ENCODE measurements around the gene MCL1.

MCL1 gene

DNA sequence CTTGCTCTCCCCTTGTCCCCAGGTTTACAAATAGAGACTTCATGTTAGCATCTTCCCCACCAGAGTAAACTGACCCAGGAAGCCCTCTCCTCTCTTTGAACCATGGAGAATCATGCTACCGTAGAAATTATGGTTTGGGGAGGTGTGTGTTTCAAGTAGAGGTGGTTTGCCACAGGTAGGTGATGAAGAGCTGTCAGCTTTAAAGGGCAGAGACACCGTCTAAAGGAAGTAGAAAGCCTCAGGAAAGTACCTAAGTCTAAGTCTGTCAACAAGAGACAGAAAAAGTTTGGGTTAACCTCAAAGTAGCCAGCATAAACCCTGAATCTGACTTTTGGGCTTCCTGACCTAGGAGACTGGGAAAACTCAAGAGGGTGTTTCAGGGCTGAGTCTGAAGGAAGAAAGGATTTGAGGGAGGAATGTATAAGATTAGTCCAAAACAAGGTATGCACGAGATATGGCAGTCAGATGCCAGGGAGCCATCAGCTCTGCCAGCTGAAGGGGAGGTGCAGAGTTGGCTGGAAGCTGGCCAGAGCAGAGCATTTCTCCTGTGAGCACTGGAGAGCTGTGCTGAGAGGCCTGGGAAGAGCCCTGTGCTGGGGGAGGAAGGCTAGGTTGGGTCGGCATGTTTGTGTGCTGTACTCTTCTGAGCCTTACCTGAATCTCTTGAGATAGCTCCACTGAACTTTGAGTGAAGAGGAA is 15.9 kb downstream of the MCL1 start:
- no peaks in the 10 kb centered on the region for H3K27me3 ChIP-seq (ENCODE audit: control insufficient read depth in 1 of 2, insufficient read depth in 2 of 2, low read length in 2 of 2)
- H3K9ac ChIP-seq (ENCODE audit: low read depth in 1 of 2, low read length in 2 of 2): peak overlapping the region; percentile 96 to 98
- H3K36me3 ChIP-seq (ENCODE audit: control insufficient read depth in 1 of 2, insufficient read depth in 2 of 2, low read length in 2 of 2): no peaks in the 10 kb centered on the region
- peak overlapping the region; percentile 100 for H3K27ac ChIP-seq (ENCODE audit: low read depth, low read length)
- H3K4me1 ChIP-seq (ENCODE audit: control insufficient read depth in 1 of 2, insufficient read depth in 2 of 2, low read length in 2 of 2): peaks cover 64 to 86% of the 10 kb centered on the region in 2 donors
- no peaks in the 10 kb centered on the region for H3K9me3 ChIP-seq (ENCODE audit: control insufficient read depth in 1 of 2, low read length in 2 of 2)
- H3K4me3 ChIP-seq (ENCODE audit: low read depth in 1 of 2, low read length in 2 of 2): peak overlapping the region; percentile 75 to 80

DNA sequence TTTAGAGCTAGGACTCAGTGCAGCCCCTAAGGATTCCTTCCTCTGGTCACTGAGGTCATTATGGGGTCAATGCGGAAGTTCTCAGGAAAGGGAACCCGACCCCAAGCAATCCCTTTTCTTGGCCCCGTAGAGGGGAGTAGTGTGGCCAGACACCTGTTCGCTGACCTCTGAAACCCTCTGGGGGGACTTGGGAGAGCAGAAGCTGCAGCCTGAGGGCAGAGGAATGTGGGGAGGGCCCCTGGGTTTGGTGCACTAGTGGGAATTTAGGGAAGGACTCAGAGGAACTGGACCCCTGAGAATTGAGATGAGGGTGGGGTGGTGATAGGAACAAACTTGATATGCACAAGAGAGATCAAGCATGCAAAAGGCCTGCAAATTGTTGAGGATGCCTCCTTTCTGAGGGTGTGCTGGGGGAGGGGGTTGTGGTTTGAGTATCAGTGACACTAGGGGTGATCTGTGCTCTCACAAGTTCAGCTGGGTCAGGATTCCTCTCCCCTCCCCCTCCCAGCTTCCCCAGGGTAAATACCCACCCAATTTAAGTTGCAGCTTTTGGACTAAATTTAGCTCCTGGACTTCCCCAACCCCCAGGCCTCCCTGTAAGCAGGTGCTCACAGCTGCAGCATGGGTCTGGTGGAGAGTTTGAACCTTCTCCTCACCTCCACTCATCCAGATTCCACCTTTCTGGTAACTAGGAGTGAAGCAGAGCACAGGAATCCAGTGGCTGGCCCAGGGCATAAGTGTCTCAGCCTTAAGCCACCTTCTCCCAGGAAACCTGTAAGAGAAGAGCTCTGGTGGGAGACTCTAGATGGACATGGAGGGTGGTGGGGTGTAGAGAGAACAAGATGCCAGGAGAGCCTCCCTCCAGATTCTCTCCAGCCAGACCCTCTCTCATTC is 16.7 kb downstream of the MCL1 start:
- Histone ChIP-seq H3K27ac (ENCODE audit: low read depth, low read length) (peak overlapping the region; percentile 100), H3K9ac (ENCODE audit: low read depth in 1 of 2, low read length in 2 of 2) (peak overlapping the region; percentile 96 to 98), H3K36me3 (ENCODE audit: control insufficient read depth in 1 of 2, insufficient read depth in 2 of 2, low read length in 2 of 2) (no peaks in the 10 kb centered on the region), H3K27me3 (ENCODE audit: control insufficient read depth in 1 of 2, insufficient read depth in 2 of 2, low read length in 2 of 2) (no peaks in the 10 kb centered on the region), H3K9me3 (ENCODE audit: control insufficient read depth in 1 of 2, low read length in 2 of 2) (no peaks in the 10 kb centered on the region), H3K4me3 (ENCODE audit: low read depth in 1 of 2, low read length in 2 of 2) (peak overlapping the region; percentile 75 to 80), H3K4me1 (ENCODE audit: control insufficient read depth in 1 of 2, insufficient read depth in 2 of 2, low read length in 2 of 2) (peaks cover 56 to 78% of the 10 kb centered on the region in 2 donors)

DNA sequence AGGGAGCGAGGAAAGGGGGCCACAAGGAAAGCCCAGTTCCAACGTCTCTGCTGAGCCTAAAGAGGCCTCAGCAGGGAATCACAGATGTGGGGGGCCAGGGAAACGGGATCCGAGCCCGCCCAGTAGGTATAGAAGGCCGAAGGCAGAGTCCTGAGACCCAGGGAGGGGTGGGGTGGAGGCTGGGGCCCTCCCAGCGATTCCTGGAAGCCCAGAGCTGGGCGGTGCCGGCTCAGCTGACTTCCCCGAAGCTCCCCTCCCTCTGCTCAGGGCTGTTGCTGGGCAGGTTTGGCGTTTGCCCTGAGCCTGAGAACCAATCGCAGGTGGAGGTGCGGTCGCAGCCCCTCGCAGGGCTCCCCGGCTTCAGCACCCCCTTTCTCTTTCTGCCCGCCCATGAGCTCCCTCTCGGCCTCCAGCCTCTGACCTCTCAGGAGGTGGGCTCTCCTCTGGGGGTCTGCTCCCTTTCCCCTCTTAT is 17.4 kb downstream of the MCL1 start:
- H3K36me3 ChIP-seq (ENCODE audit: control insufficient read depth in 1 of 2, insufficient read depth in 2 of 2, low read length in 2 of 2): no peaks in the 10 kb centered on the region
- H3K4me1 ChIP-seq (ENCODE audit: control insufficient read depth in 1 of 2, insufficient read depth in 2 of 2, low read length in 2 of 2): peaks cover 49 to 71% of the 10 kb centered on the region in 2 donors
- no peaks in the 10 kb centered on the region for H3K27me3 ChIP-seq (ENCODE audit: control insufficient read depth in 1 of 2, insufficient read depth in 2 of 2, low read length in 2 of 2)
- no peaks in the 10 kb centered on the region for H3K9me3 ChIP-seq (ENCODE audit: control insufficient read depth in 1 of 2, low read length in 2 of 2)
- H3K4me3 ChIP-seq (ENCODE audit: low read depth in 1 of 2, low read length in 2 of 2): peak overlapping the region; percentile 75 to 80
- H3K27ac ChIP-seq (ENCODE audit: low read depth, low read length): peak overlapping the region; percentile 100
- peak overlapping the region; percentile 96 to 98 for H3K9ac ChIP-seq (ENCODE audit: low read depth in 1 of 2, low read length in 2 of 2)

DNA sequence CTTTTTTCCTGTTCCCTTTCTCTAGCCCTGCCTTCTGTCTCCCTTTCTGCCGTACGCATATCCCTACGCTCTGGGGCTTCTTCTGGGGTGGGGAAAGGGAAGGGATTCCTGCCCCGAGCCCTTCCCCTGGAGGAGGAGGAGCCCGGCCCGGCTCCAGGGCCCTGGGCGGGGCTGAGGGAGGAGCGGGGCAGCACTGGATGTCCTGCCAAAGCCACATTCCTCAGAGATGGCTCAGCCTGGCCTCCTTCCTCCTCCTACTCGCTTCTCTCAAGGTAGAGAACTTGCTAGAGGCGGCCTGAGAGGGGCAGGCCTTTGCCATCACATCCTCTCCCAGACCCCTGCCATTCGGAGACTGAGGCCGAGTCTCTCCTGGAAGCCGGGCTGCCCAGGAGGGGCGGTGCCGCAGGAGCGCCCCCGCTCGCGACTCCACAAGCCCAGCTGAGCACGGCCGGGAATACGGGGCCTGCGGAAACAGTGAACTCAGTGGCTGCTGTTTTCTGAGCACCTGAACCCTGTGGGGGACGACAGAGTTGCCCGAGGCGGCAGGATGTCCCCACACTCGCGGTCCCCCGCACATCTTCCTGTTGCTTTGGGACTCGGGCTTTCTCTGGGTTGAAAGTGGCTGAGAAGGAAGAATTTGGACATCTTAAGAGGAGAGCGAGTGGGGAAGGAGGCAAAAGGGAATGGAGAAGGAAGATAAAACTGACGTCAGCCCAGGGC is 18.0 kb downstream of the MCL1 start:
- Histone ChIP-seq H3K36me3 (ENCODE audit: control insufficient read depth in 1 of 2, insufficient read depth in 2 of 2, low read length in 2 of 2) (no peaks in the 10 kb centered on the region), H3K27ac (ENCODE audit: low read depth, low read length) (peak overlapping the region; percentile 100), H3K4me3 (ENCODE audit: low read depth in 1 of 2, low read length in 2 of 2) (peak overlapping the region; percentile 75 to 80), H3K4me1 (ENCODE audit: control insufficient read depth in 1 of 2, insufficient read depth in 2 of 2, low read length in 2 of 2) (peaks cover 43 to 66% of the 10 kb centered on the region in 2 donors), H3K27me3 (ENCODE audit: control insufficient read depth in 1 of 2, insufficient read depth in 2 of 2, low read length in 2 of 2) (no peaks in the 10 kb centered on the region), H3K9me3 (ENCODE audit: control insufficient read depth in 1 of 2, low read length in 2 of 2) (no peaks in the 10 kb centered on the region), H3K9ac (ENCODE audit: low read depth in 1 of 2, low read length in 2 of 2) (peak overlapping the region; percentile 96 to 98)

DNA sequence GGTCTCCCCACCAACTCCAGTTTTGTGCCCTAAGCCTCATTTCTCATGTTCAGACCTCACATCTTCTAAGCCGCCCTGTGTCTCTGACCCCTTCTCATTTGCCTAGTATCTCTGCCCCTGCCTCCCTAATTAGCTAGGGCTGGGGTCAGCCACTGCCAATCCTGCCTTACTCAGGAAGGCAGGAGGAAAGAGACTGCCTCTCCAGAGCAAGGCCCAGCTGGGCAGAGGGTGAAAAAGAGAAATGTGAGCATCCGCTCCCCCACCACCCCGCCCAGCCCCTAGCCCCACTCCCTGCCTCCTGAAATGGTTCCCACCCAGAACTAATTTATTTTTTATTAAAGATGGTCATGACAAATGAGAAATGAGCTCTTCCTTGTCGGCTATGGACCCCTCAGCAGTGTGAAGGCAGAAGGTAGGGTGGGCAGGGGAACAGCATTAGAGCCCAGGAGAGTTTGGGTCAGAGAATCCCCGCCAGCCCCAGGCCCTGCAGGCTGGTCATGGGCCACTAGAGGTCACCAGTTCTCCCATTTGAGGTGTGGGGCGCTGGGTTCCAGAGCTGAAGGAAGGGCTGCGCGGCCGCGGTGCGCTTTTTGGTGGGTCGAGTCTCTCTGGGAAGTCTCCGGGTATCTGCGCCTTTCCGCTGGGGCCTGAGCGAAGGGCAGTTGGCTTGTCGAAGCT is 18.7 kb downstream of the MCL1 start:
- Histone ChIP-seq H3K9me3 (ENCODE audit: control insufficient read depth in 1 of 2, low read length in 2 of 2) (no peaks in the 10 kb centered on the region), H3K27me3 (ENCODE audit: control insufficient read depth in 1 of 2, insufficient read depth in 2 of 2, low read length in 2 of 2) (no peaks in the 10 kb centered on the region), H3K27ac (ENCODE audit: low read depth, low read length) (peak overlapping the region; percentile 100), H3K36me3 (ENCODE audit: control insufficient read depth in 1 of 2, insufficient read depth in 2 of 2, low read length in 2 of 2) (peaks cover 0 to 1% of the 10 kb centered on the region in 2 donors), H3K4me3 (ENCODE audit: low read depth in 1 of 2, low read length in 2 of 2) (peak overlapping the region; percentile 75 to 80), H3K4me1 (ENCODE audit: control insufficient read depth in 1 of 2, insufficient read depth in 2 of 2, low read length in 2 of 2) (peaks cover 42 to 61% of the 10 kb centered on the region in 2 donors), H3K9ac (ENCODE audit: low read depth in 1 of 2, low read length in 2 of 2) (peak overlapping the region; percentile 96 to 98)

DNA sequence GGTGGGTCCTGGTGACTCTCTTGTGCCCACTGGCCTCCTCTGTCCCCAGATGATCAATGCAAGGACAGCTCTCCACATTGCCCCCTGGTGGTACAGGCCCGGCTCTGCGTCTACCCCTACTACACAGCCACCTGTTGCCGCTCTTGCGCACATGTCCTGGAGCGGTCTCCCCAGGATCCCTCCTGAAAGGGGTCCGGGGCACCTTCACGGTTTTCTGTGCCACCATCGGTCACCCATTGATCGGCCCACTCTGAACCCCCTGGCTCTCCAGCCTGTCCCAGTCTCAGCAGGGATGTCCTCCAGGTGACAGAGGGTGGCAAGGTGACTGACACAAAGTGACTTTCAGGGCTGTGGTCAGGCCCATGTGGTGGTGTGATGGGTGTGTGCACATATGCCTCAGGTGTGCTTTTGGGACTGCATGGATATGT is 19.4 kb downstream of the MCL1 start:
- Histone ChIP-seq H3K4me1 (ENCODE audit: control insufficient read depth in 1 of 2, insufficient read depth in 2 of 2, low read length in 2 of 2) (peaks cover 41 to 54% of the 10 kb centered on the region in 2 donors), H3K27me3 (ENCODE audit: control insufficient read depth in 1 of 2, insufficient read depth in 2 of 2, low read length in 2 of 2) (no peaks in the 10 kb centered on the region), H3K9me3 (ENCODE audit: control insufficient read depth in 1 of 2, low read length in 2 of 2) (no peaks in the 10 kb centered on the region), H3K27ac (ENCODE audit: low read depth, low read length) (no peak overlapping the region), H3K9ac (ENCODE audit: low read depth in 1 of 2, low read length in 2 of 2) (peak overlapping the region; percentile 96 to 98), H3K36me3 (ENCODE audit: control insufficient read depth in 1 of 2, insufficient read depth in 2 of 2, low read length in 2 of 2) (peaks cover 0 to 6% of the 10 kb centered on the region in 2 donors), H3K4me3 (ENCODE audit: low read depth in 1 of 2, low read length in 2 of 2) (peak overlapping the region; percentile 75 to 80)

DNA sequence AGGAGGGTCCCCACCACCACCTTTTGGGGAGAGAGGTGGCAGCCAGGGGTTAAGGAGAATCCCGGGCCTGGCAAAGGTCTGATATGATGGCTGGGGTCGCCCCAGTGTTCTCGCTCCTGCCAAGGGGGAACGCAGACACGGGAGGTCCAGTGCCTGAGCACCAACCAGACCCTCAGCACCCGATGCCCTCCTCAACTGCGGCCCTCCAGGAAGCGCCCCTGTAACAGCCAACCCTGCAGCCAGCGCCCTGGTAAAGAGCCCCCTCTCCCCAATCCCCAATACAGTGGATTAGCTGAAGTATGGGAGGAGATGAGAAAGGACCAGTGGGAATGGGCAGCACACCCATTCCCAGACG is 19.8 kb downstream of the MCL1 start:
- Histone ChIP-seq H3K4me1 (ENCODE audit: control insufficient read depth in 1 of 2, insufficient read depth in 2 of 2, low read length in 2 of 2) (peaks cover 37 to 51% of the 10 kb centered on the region in 2 donors), H3K4me3 (ENCODE audit: low read depth in 1 of 2, low read length in 2 of 2) (no peak overlapping the region), H3K27me3 (ENCODE audit: control insufficient read depth in 1 of 2, insufficient read depth in 2 of 2, low read length in 2 of 2) (no peaks in the 10 kb centered on the region), H3K9ac (ENCODE audit: low read depth in 1 of 2, low read length in 2 of 2) (peak overlapping the region; percentile 96 to 98), H3K9me3 (ENCODE audit: control insufficient read depth in 1 of 2, low read length in 2 of 2) (no peaks in the 10 kb centered on the region), H3K27ac (ENCODE audit: low read depth, low read length) (no peak overlapping the region), H3K36me3 (ENCODE audit: control insufficient read depth in 1 of 2, insufficient read depth in 2 of 2, low read length in 2 of 2) (peaks cover 0 to 6% of the 10 kb centered on the region in 2 donors)

DNA sequence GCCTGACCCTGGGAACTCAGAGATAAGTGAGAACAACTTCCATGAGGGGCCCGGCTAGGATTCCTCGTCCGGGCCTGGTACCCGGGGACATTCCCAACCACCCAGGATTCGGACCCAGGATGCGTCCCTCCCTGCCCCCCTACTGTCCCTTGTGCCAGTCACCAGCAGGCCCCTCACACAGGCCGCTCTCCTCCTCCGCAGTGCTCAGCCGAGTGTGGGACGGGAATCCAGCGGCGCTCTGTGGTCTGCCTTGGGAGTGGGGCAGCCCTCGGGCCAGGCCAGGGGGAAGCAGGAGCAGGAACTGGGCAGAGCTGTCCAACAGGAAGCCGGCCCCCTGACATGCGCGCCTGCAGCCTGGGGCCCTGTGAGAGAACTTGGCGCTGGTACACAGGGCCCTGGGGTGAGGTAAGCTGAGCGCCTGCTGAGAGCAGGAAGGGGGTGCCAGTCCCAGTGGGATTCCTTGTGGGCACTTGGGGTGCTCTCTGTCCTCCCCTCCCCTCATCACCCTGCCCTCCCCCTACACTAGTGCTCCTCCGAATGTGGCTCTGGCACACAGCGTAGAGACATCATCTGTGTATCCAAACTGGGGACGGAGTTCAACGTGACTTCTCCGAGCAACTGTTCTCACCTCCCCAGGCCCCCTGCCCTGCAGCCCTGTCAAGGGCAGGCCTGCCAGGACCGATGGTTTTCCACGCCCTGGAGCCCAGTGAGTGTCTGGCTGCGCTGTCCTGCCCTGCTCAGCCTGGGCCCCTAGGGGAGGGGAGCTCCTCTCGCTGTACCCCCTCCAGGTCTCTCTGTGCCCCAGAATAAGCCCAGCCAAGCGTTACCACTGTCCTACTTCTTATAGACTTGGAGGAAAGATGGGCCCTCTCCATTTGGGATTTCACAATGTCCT is 20.4 kb downstream of the MCL1 start:
- Histone ChIP-seq H3K9me3 (ENCODE audit: control insufficient read depth in 1 of 2, low read length in 2 of 2) (no peaks in the 10 kb centered on the region), H3K9ac (ENCODE audit: low read depth in 1 of 2, low read length in 2 of 2) (no peak overlapping the region), H3K4me1 (ENCODE audit: control insufficient read depth in 1 of 2, insufficient read depth in 2 of 2, low read length in 2 of 2) (peaks cover 33 to 46% of the 10 kb centered on the region in 2 donors), H3K4me3 (ENCODE audit: low read depth in 1 of 2, low read length in 2 of 2) (no peak overlapping the region), H3K27me3 (ENCODE audit: control insufficient read depth in 1 of 2, insufficient read depth in 2 of 2, low read length in 2 of 2) (no peaks in the 10 kb centered on the region), H3K27ac (ENCODE audit: low read depth, low read length) (no peak overlapping the region), H3K36me3 (ENCODE audit: control insufficient read depth in 1 of 2, insufficient read depth in 2 of 2, low read length in 2 of 2) (peaks cover 0 to 6% of the 10 kb centered on the region in 2 donors)

DNA sequence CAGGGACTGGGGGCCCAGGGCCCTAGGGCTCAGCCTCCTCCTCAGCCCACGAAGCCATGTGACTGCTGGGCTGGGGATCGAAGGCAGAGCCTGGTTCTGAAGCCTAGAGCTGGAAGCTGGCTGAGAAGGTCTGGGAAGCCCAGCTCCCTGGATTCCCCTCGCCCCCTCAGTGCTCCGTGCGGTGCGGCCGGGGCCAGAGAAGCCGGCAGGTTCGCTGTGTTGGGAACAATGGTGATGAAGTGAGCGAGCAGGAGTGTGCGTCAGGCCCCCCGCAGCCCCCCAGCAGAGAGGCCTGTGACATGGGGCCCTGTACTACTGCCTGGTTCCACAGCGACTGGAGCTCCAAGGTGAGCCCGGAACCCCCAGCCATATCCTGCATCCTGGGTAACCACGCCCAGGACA is 21.1 kb downstream of the MCL1 start:
- H3K4me3 ChIP-seq (ENCODE audit: low read depth in 1 of 2, low read length in 2 of 2): no peak overlapping the region
- H3K9me3 ChIP-seq (ENCODE audit: control insufficient read depth in 1 of 2, low read length in 2 of 2): no peaks in the 10 kb centered on the region
- H3K27me3 ChIP-seq (ENCODE audit: control insufficient read depth in 1 of 2, insufficient read depth in 2 of 2, low read length in 2 of 2): no peaks in the 10 kb centered on the region
- peaks cover 26 to 39% of the 10 kb centered on the region in 2 donors for H3K4me1 ChIP-seq (ENCODE audit: control insufficient read depth in 1 of 2, insufficient read depth in 2 of 2, low read length in 2 of 2)
- no peak overlapping the region for H3K27ac ChIP-seq (ENCODE audit: low read depth, low read length)
- H3K9ac ChIP-seq (ENCODE audit: low read depth in 1 of 2, low read length in 2 of 2): no peak overlapping the region
- H3K36me3 ChIP-seq (ENCODE audit: control insufficient read depth in 1 of 2, insufficient read depth in 2 of 2, low read length in 2 of 2): peaks cover 0 to 6% of the 10 kb centered on the region in 2 donors
